T1000 (cell line): ENCODE measurements around the gene TGFA.

Source experiments
- DNase-seq: peaks from one replicate; lab custom pipeline; 2025; ENCODE audit warnings: mixed read lengths; lab: John Stamatoyannopoulos, UW

TGFA gene

GRCh38 chr2:70523996-70524965, 29.3 kb downstream of the TGFA start:
- no peak for DNase-seq

- no peak for DNase-seq
These were observed 30.0 kb downstream of the TGFA start for GRCh38 chr2:70523672-70523995.

GRCh38 chr2:70522627-70523026, 31.0 kb downstream of the TGFA start:
- no peak for DNase-seq

- DNase-seq, result no peak
These were observed 32.8 kb downstream of the TGFA start for GRCh38 chr2:70520825-70521224.

GRCh38 chr2:70519453-70519852, 34.2 kb downstream of the TGFA start:
- no peak for DNase-seq

- DNase-seq, result no peak
These were observed 35.1 kb downstream of the TGFA start for GRCh38 chr2:70518557-70518956.

- DNase-seq, result no peak
These were observed 35.8 kb downstream of the TGFA start for GRCh38 chr2:70517804-70518203.

- DNase-seq, result no peak
These were observed 37.0 kb downstream of the TGFA start for GRCh38 chr2:70516596-70516995.

GRCh38 chr2:70515938-70516337, 37.7 kb downstream of the TGFA start:
- DNase-seq, result no peak

- no peak for DNase-seq
These were observed 39.0 kb downstream of the TGFA start for GRCh38 chr2:70514612-70515055.

- no peak for DNase-seq
These were observed 39.9 kb downstream of the TGFA start for GRCh38 chr2:70513738-70514137.

- DNase-seq, result no peak
These were observed 41.5 kb downstream of the TGFA start for GRCh38 chr2:70511971-70512729.

- DNase-seq, result no peak
These were observed 43.3 kb downstream of the TGFA start for GRCh38 chr2:70510313-70510712.

- no peak for DNase-seq
These were observed 44.1 kb downstream of the TGFA start for GRCh38 chr2:70509565-70509964.

- DNase-seq, result no peak
These were observed 44.7 kb downstream of the TGFA start for GRCh38 chr2:70508711-70509462.

- DNase-seq, result no peak
These were observed 47.8 kb downstream of the TGFA start for GRCh38 chr2:70505613-70506391.

GRCh38 chr2:70504750-70505149, 48.9 kb downstream of the TGFA start:
- DNase-seq, result no peak

GRCh38 chr2:70503896-70504295, 49.7 kb downstream of the TGFA start:
- no peak for DNase-seq

- DNase-seq, result no peak
These were observed 51.9 kb downstream of the TGFA start for GRCh38 chr2:70501728-70502127.

GRCh38 chr2:70501215-70501614, 52.4 kb downstream of the TGFA start:
- no peak for DNase-seq

- DNase-seq, result no peak
These were observed 54.4 kb downstream of the TGFA start for GRCh38 chr2:70499253-70499652.

- no peak for DNase-seq
These were observed 55.1 kb downstream of the TGFA start for GRCh38 chr2:70498528-70498927.
